ENCODE measurements around the gene TMEM179. TPM values are rescaled to one million over a fixed set of nuclear protein-coding genes. Genes with fewer than 3 reads are reported as not detected.
"Not testable (repeated sequence)": the region's sequence is repeated elsewhere in the genome, so short reads cannot be mapped to it uniquely, and the experiment has no call there.

The TMEM179 gene
- total RNA-seq: under 1 TPM in 1 of 2 donors, not detected in 1; 0.12 TPM
- polyA plus RNA-seq: under 1 TPM; 0.08 to 0.10 TPM
- long read RNA-seq, donor 1: 0 reads
- long read RNA-seq, donor 2: 0 reads
- long read RNA-seq, donor 3, partial matches to known transcripts: 0 of 2 reads
- long read RNA-seq, donor 3, other reads (novel, unspliced or antisense): 0 of 2 reads
- long read RNA-seq, donor 4, partial matches to known transcripts: 0 of 1 reads
- long read RNA-seq, donor 4, other reads (novel, unspliced or antisense): 0 of 1 reads
- long read RNA-seq, donor 5, partial matches to known transcripts: 0 of 1 reads
- long read RNA-seq, donor 5, other reads (novel, unspliced or antisense): 0 of 1 reads

DNA sequence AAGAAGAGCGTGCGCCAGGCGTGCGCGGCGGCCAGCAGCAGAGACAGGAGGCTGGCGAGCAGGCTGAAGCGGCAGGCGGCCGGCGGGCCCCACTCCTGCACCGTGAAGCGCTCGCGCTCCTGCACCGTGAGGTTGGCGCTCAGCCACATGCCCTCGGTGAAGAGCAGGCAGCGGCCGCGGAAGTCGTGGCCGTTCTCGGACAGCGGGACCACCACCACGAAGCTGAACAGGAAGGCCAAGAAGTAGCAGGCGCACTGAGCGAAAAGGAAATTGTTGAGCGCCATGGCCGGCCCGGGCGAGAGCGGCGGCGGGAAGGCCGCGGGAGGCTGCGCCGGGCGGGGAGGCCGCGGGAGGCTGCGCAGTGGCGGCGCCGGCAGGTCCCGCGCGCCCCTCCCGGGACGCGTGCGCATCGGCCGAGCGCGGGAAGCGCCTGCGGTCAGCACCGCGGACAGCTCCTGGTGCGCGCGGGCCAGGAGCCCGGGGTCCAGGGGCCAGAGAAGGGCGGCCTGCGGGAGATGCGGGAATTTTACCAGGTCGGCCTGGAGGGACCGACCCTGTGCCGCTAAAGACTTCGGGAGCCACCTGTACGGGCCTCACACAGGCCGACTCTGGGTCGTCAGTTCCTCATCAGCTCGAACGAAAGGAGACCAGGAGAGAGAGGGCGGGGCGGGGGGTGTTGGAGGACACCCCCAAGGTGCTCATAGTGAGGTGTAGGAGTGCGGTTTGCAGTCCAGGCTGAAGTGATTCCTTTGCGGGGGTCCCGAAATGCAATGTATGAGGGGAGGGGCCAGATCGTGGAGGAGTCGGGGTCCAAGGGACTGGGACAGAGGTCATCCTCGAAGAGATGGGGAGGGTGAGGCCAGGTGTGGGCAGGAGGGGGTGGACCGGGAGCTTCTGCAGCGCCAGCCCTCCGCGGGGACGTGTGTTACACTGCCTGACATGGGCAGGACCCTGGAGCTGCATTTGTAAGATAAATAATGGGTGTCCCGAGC lies at the start of gene TMEM179:
TMEM179 (minus strand) TSS at position 315 of the 992 bp plus-strand sequence; CDS start at position 284, 31 bp downstream.
- Histone ChIP-seq H3K9me3 (ENCODE audit: control insufficient read depth in 4 of 4, insufficient read depth in 3 of 4, low read length in 3 of 4) (peaks cover 0 to 7% (median 0%) of the 10 kb centered on the region in 4 donors), H3K9ac (ENCODE audit: insufficient read depth in 1 of 2, low read length in 2 of 2) (no peak within 1 kb of the TSS), H3K4me1 (ENCODE audit: control insufficient read depth in 5 of 5, insufficient read depth in 5 of 5, low read length in 5 of 5) (peaks cover 0 to 17% (median 0%) of the 10 kb centered on the region in 5 donors), H3K27ac (ENCODE audit: low read depth in 1 of 2, low read length in 1 of 2) (no peak within 1 kb of the TSS), H3K4me3 (no peak within 1 kb of the TSS), H3K36me3 (ENCODE audit: control insufficient read depth in 4 of 4, insufficient read depth in 4 of 4, low read length in 4 of 4) (no peaks in the 10 kb centered on the region), H3K27me3 (ENCODE audit: control insufficient read depth in 3 of 3, insufficient read depth in 3 of 3, low read length in 2 of 3) (peaks cover 9 to 18% (median 16%) of the 10 kb centered on the region in 3 donors)
- WGBS, 2 donors: 7% methylated on average over 83 to 91 of the region's 91 CpGs
- DNase-seq (peak; percentile 69 to 80 (median 72)), ATAC-seq (ENCODE audit: insufficient read depth, low FRiP score) (no peak)
- TF ChIP-seq, protein P1, sequence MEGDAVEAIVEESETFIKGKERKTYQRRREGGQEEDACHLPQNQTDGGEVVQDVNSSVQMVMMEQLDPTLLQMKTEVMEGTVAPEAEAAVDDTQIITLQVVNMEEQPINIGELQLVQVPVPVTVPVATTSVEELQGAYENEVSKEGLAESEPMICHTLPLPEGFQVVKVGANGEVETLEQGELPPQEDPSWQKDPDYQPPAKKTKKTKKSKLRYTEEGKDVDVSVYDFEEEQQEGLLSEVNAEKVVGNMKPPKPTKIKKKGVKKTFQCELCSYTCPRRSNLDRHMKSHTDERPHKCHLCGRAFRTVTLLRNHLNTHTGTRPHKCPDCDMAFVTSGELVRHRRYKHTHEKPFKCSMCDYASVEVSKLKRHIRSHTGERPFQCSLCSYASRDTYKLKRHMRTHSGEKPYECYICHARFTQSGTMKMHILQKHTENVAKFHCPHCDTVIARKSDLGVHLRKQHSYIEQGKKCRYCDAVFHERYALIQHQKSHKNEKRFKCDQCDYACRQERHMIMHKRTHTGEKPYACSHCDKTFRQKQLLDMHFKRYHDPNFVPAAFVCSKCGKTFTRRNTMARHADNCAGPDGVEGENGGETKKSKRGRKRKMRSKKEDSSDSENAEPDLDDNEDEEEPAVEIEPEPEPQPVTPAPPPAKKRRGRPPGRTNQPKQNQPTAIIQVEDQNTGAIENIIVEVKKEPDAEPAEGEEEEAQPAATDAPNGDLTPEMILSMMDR (IDR thresholded peaks at IDR 0.05; ENCODE audit: control extremely low read depth, extremely low read depth): no peak

DNA sequence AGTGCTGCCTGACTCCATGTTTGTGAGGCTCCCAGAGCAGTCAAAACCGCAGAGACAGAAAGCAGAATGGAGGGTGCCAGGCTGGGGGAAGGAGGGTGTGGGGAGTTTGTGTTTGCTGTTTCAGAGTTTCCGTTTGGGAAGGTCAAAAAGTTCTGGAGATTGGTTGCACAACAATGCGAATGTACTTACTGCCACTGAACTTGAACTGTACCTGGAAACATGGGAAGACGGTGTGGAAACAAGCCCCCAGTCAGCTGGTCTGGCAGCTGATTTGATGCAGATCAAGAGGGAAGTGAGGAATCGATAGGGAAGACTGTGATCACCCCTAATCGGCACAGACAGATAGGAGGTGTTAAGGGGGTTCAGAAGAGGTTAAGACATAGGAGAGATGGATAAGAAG lies 49.5 kb upstream of the TMEM179 start:
- Histone ChIP-seq H3K4me3 (no peak overlapping the region), H3K36me3 (ENCODE audit: control insufficient read depth in 4 of 4, insufficient read depth in 4 of 4, low read length in 4 of 4) (no peaks in the 10 kb centered on the region), H3K27ac (ENCODE audit: low read depth in 1 of 2, low read length in 1 of 2) (no peak overlapping the region), H3K9me3 (ENCODE audit: control insufficient read depth in 4 of 4, insufficient read depth in 3 of 4, low read length in 3 of 4) (peaks cover 0 to 13% (median 2%) of the 10 kb centered on the region in 4 donors), H3K4me1 (ENCODE audit: control insufficient read depth in 5 of 5, insufficient read depth in 5 of 5, low read length in 5 of 5) (peaks cover 0 to 3% (median 0%) of the 10 kb centered on the region in 5 donors), H3K9ac (ENCODE audit: insufficient read depth in 1 of 2, low read length in 2 of 2) (no peak overlapping the region), H3K27me3 (ENCODE audit: control insufficient read depth in 3 of 3, insufficient read depth in 3 of 3, low read length in 2 of 3) (peaks cover 0 to 3% (median 0%) of the 10 kb centered on the region in 3 donors)
- TF ChIP-seq, protein P1 (IDR thresholded peaks at IDR 0.05; ENCODE audit: control extremely low read depth, extremely low read depth): no peak
- DNase-seq (no peak), ATAC-seq (ENCODE audit: insufficient read depth, low FRiP score) (no peak)
- 84 to 87% methylated on average over 6 of the region's 6 CpGs for WGBS, 2 donors

DNA sequence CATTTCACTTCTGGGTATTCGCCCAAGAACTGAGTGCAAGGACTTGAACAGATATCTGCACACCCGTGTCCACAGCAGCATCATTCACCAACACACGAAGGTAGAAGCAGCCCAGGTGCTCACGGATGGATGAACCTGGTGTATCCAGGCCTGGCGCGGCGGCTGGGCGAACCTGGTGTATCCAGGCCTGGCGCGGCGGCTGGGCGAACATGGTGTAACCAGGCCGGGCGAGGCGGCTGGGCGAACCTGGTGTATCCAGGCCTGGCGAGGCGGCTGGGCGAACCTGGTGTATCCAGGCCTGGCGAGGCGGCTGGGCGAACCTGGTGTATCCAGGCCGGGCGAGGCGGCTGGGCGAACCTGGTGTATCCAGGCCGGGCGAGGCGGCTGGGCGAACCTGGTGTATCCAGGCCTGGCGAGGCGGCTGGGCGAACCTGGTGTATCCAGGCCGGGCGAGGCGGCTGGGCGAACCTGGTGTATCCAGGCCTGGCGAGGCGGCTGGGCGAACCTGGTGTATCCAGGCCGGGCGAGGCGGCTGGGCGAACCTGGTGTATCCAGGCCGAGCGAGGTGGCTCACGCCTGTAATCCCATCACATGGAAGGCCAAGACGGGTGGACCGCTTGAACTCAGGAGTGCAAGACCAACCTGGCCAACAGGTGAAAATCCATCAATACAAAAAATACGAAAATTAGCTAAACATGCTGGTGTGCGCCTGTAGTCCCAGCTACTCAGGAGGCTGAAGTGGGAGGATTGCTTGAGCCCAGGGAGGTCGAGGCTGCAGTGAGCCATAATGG lies 48.8 kb upstream of the TMEM179 start:
- not testable (repeated sequence) for H3K27ac ChIP-seq (ENCODE audit: low read depth in 1 of 2, low read length in 1 of 2); H3K4me1 ChIP-seq (ENCODE audit: control insufficient read depth in 5 of 5, insufficient read depth in 5 of 5, low read length in 5 of 5); H3K27me3 ChIP-seq (ENCODE audit: control insufficient read depth in 3 of 3, insufficient read depth in 3 of 3, low read length in 2 of 3); H3K9ac ChIP-seq (ENCODE audit: insufficient read depth in 1 of 2, low read length in 2 of 2); H3K4me3 ChIP-seq; DNase-seq; H3K36me3 ChIP-seq (ENCODE audit: control insufficient read depth in 4 of 4, insufficient read depth in 4 of 4, low read length in 4 of 4); ATAC-seq (ENCODE audit: insufficient read depth, low FRiP score)
- WGBS, 2 donors: 94 to 95% methylated on average over 44 to 52 of the region's 52 CpGs
- peaks cover 0 to 13% (median 2%) of the 10 kb centered on the region in 4 donors for H3K9me3 ChIP-seq (ENCODE audit: control insufficient read depth in 4 of 4, insufficient read depth in 3 of 4, low read length in 3 of 4)
